ENCODE measurements around the gene KRT38. TPM values are rescaled to one million over a fixed set of nuclear protein-coding genes. Genes with fewer than 3 reads are reported as not detected.
A peak's percentile ranks its signal among the peaks of the same experiment; 100 is the strongest.

The KRT38 gene
- total RNA-seq, 2 donors from 2014 or later, result not detected

GRCh38 chr17:41467561-41467960, 26.8 kb upstream of the KRT38 start:
- DNase-seq (ENCODE audit: low spot score), result no peak
- Histone ChIP-seq H3K27ac (no peak overlapping the region), H3K4me3 (no peak overlapping the region), H3K36me3 (no peaks in the 10 kb centered on the region), H3K27me3 (no peaks in the 10 kb centered on the region), H3K4me1 (peaks cover 0 to 7% of the 10 kb centered on the region in 2 donors), H3K9me3 (peaks cover 0 to 33% of the 10 kb centered on the region in 2 donors)
- no peak for TF ChIP-seq CTCF (IDR thresholded peaks at IDR 0.05)

GRCh38 chr17:41466988-41467387, 26.2 kb upstream of the KRT38 start, which contains the start of gene KRT32:
TSS of gene KRT32 (minus strand) at chr17:41467386. CDS start at chr17:41467325, 61 bp downstream.
- Histone ChIP-seq H3K9me3 (peaks cover 0 to 29% of the 10 kb centered on the region in 2 donors), H3K27me3 (no peaks in the 10 kb centered on the region), H3K36me3 (no peaks in the 10 kb centered on the region), H3K4me1 (peaks cover 0 to 7% of the 10 kb centered on the region in 2 donors), H3K27ac (no peak within 1 kb of the TSS), H3K4me3 (no peak within 1 kb of the TSS)
- DNase-seq (ENCODE audit: low spot score), result no peak
- no peak for TF ChIP-seq CTCF (IDR thresholded peaks at IDR 0.05)

DNA sequence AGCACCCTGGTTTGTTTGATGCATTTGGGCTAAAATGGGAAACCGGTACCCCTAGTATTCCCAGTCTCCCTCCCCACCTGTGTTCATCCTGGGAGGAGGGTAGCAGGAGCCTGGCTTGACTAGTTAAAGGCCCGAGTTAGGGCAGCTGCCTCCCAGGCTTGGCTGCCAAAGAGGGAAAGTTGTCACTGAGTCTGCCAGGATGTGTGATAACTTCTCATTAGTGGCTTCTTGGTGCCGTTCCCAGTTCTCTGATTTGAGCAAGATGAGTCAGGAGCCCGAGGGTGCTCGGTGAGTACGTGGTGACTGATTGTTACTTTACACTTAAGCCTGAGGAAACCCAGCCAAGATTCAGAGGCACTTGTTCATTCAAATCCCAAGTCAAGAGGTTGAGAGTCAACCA, 23.9 kb upstream of the KRT38 start:
- peak; percentile 64 for DNase-seq (ENCODE audit: low spot score)
- no peak for TF ChIP-seq CTCF (IDR thresholded peaks at IDR 0.05)
- Histone ChIP-seq H3K27me3 (no peaks in the 10 kb centered on the region), H3K27ac (no peak overlapping the region), H3K9me3 (peaks cover 0 to 20% of the 10 kb centered on the region in 2 donors), H3K4me3 (no peak overlapping the region), H3K36me3 (no peaks in the 10 kb centered on the region), H3K4me1 (peaks cover 0 to 7% of the 10 kb centered on the region in 2 donors)

- DNase-seq (ENCODE audit: low spot score), result no peak
- H3K4me1 ChIP-seq, result peaks cover 0 to 7% of the 10 kb centered on the region in 2 donors
- H3K9me3 ChIP-seq, result peaks cover 0 to 19% of the 10 kb centered on the region in 2 donors
- no peak overlapping the region for H3K27ac ChIP-seq
- no peaks in the 10 kb centered on the region for H3K36me3 ChIP-seq
- H3K4me3 ChIP-seq, result no peak overlapping the region
- H3K27me3 ChIP-seq, result no peaks in the 10 kb centered on the region
- no peak for TF ChIP-seq CTCF (IDR thresholded peaks at IDR 0.05)
Observed at GRCh38 chr17:41464173-41464572, 23.4 kb upstream of the KRT38 start.

DNA sequence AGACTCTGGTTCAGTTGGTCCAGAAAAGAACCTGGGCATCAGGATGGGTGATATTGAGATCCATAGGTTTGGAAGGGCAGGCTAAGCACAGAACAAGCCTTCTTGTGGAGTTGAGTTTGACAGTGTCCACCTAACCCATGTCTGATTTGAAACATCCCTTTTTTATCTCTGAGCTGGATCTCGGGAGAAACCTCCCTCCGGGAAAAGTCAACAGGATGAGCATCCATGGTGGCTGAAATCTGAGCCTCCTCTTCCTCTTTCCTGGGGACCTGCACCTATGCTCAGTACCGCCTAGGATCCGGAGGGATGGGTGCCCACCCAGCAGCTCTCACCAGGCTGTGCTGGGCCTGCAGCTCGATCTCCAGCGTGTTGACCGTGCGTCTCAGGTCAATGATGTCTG, 23.0 kb upstream of the KRT38 start:
- no peaks in the 10 kb centered on the region for H3K27me3 ChIP-seq
- peaks cover 0 to 15% of the 10 kb centered on the region in 2 donors for H3K9me3 ChIP-seq
- H3K36me3 ChIP-seq, result no peaks in the 10 kb centered on the region
- no peak overlapping the region for H3K27ac ChIP-seq
- no peak for DNase-seq (ENCODE audit: low spot score)
- peaks cover 0 to 7% of the 10 kb centered on the region in 2 donors for H3K4me1 ChIP-seq
- no peak for TF ChIP-seq CTCF (IDR thresholded peaks at IDR 0.05)
- H3K4me3 ChIP-seq, result no peak overlapping the region

- TF ChIP-seq CTCF (IDR thresholded peaks at IDR 0.05), result no peak
- H3K27me3 ChIP-seq, result no peaks in the 10 kb centered on the region
- DNase-seq (ENCODE audit: low spot score), result no peak
- H3K36me3 ChIP-seq, result no peaks in the 10 kb centered on the region
- no peak overlapping the region for H3K4me3 ChIP-seq
- peaks cover 0 to 5% of the 10 kb centered on the region in 2 donors for H3K9me3 ChIP-seq
- peaks cover 0 to 7% of the 10 kb centered on the region in 2 donors for H3K4me1 ChIP-seq
- no peak overlapping the region for H3K27ac ChIP-seq
Observed at GRCh38 chr17:41462705-41463104, 21.9 kb upstream of the KRT38 start.

All from right atrium auricular region (tissue), 2 donors.